Neural crest cell (in vitro differentiated cells): ENCODE results near the gene NADK2. TPM values are rescaled to one million over a fixed set of nuclear protein-coding genes. Genes with fewer than 3 reads are reported as not detected.

Experiments
- DNase-seq: peaks from one replicate; pipeline ENCODE4 v3.0.0; 2021; ENCODE audit warnings: low read depth, mixed read lengths, low spot score
- H3K27ac Mint-ChIP-seq: one replicate; pipeline ENCODE4 v1.8.0; 2021; ENCODE audit warnings: mild to moderate bottlenecking, mixed read lengths; ENCODE audit not compliant: unreplicated experiment
- H3K27me3 Mint-ChIP-seq: 2 replicates; pipeline ENCODE4 v1.8.0; 2021; ENCODE audit warnings: low read depth, mild to moderate bottlenecking, mixed read lengths
- H3K36me3 Mint-ChIP-seq: 2 replicates; pipeline ENCODE4 v1.8.0; 2021; ENCODE audit warnings: low read depth, mild to moderate bottlenecking, mixed read lengths
- H3K4me1 Mint-ChIP-seq: 2 replicates; pipeline ENCODE4 v1.8.0; 2021; ENCODE audit warnings: mixed read lengths
- H3K4me3 Mint-ChIP-seq: one replicate; pipeline ENCODE4 v1.8.0; 2021; ENCODE audit warnings: mild to moderate bottlenecking, mixed read lengths
- H3K9me3 Mint-ChIP-seq: 2 replicates; pipeline ENCODE4 v1.8.0; 2021; ENCODE audit warnings: mixed read lengths
- CTCF ChIP-seq: fragments of 200-600 bp; sonication (generic); conservative IDR thresholded peaks from 2 replicates; pipeline ENCODE4 v1.5.0; 2021; ENCODE audit warnings: antibody characterized with exemption, mild to moderate bottlenecking
- total RNA-seq: library from RNA; stranded (reverse); gene quantifications from 2 replicates; pipeline ENCODE4 v1.2.1, GENCODE V29; 2021

NADK2 gene
- total RNA-seq, 1 donor from 2014 or later: 29.2 TPM

GRCh38 chr5:36158144-36158543 lies 83.6 kb downstream of the NADK2 start:
- DNase-seq: no peak
- H3K9me3 Mint-ChIP-seq: no peaks in the 10 kb centered on the region
- H3K4me1 Mint-ChIP-seq: peaks cover 34% of the 10 kb centered on the region
- H3K27ac Mint-ChIP-seq: no peak overlapping the region
- no peaks in the 10 kb centered on the region for H3K27me3 Mint-ChIP-seq
- peak overlapping the region; percentile 41 for H3K4me3 Mint-ChIP-seq
- TF ChIP-seq CTCF: no peak
- H3K36me3 Mint-ChIP-seq: peaks cover 40% of the 10 kb centered on the region

- Mint-ChIP-seq H3K9me3 (no peaks in the 10 kb centered on the region), H3K4me1 (peaks cover 37% of the 10 kb centered on the region), H3K27ac (no peak overlapping the region), H3K4me3 (peak overlapping the region; percentile 41), H3K27me3 (no peaks in the 10 kb centered on the region), H3K36me3 (peaks cover 28% of the 10 kb centered on the region)
- no peak for DNase-seq
- TF ChIP-seq CTCF: no peak
Measured at GRCh38 chr5:36156619-36157018, 85.1 kb downstream of the NADK2 start.

GRCh38 chr5:36156121-36156601 lies 85.6 kb downstream of the NADK2 start:
- no peak overlapping the region for H3K27ac Mint-ChIP-seq
- H3K4me1 Mint-ChIP-seq: peaks cover 37% of the 10 kb centered on the region
- no peak for TF ChIP-seq CTCF
- H3K9me3 Mint-ChIP-seq: no peaks in the 10 kb centered on the region
- no peaks in the 10 kb centered on the region for H3K27me3 Mint-ChIP-seq
- peaks cover 23% of the 10 kb centered on the region for H3K36me3 Mint-ChIP-seq
- DNase-seq: no peak
- peak overlapping the region; percentile 41 for H3K4me3 Mint-ChIP-seq

GRCh38 chr5:36155291-36155690 lies 86.4 kb downstream of the NADK2 start:
- no peak for DNase-seq
- Mint-ChIP-seq H3K36me3 (peaks cover 23% of the 10 kb centered on the region), H3K27ac (no peak overlapping the region), H3K9me3 (no peaks in the 10 kb centered on the region), H3K4me1 (peaks cover 45% of the 10 kb centered on the region), H3K4me3 (peak overlapping the region; percentile 47), H3K27me3 (no peaks in the 10 kb centered on the region)
- TF ChIP-seq CTCF: no peak

GRCh38 chr5:36153726-36154125 lies 88.0 kb downstream of the NADK2 start:
- Mint-ChIP-seq H3K4me1 (peaks cover 47% of the 10 kb centered on the region), H3K27me3 (no peaks in the 10 kb centered on the region), H3K9me3 (no peaks in the 10 kb centered on the region), H3K4me3 (peak overlapping the region; percentile 98), H3K36me3 (peaks cover 23% of the 10 kb centered on the region), H3K27ac (no peak overlapping the region)
- DNase-seq: no peak
- no peak for TF ChIP-seq CTCF

GRCh38 chr5:36153298-36153677 lies 88.4 kb downstream of the NADK2 start:
- H3K27me3 Mint-ChIP-seq: no peaks in the 10 kb centered on the region
- H3K27ac Mint-ChIP-seq: no peak overlapping the region
- H3K4me3 Mint-ChIP-seq: peak overlapping the region; percentile 98
- peaks cover 19% of the 10 kb centered on the region for H3K36me3 Mint-ChIP-seq
- no peak for DNase-seq
- no peaks in the 10 kb centered on the region for H3K9me3 Mint-ChIP-seq
- TF ChIP-seq CTCF: no peak
- H3K4me1 Mint-ChIP-seq: peaks cover 43% of the 10 kb centered on the region
